CD4-positive, alpha-beta T cell (primary cell): ENCODE results near the gene CYP1A1. TPM values are rescaled to one million over a fixed set of nuclear protein-coding genes. Genes with fewer than 3 reads are reported as not detected.

Source experiments
- ATAC-seq: fragments of 200-7000 bp; cut with Tn5 transposase; one replicate; pipeline ENCODE4 v1.10.0; 2022; ENCODE audit warnings: mild to moderate bottlenecking; ENCODE audit not compliant: poor library complexity
- CTCF ChIA-PET: fragments of 350-600 bp; sonication (Branson Sonifier 250); formaldehyde crosslinking; loops from one replicate; lab custom pipeline; 2021; ENCODE audit warnings: antibody characterized with exemption, inconsistent platforms; lab: Charles Lee
- POLR2A ChIA-PET: fragments of 350-600 bp; sonication (Branson Sonifier 250); formaldehyde crosslinking; loops from one replicate; lab custom pipeline; 2021; ENCODE audit warnings: antibody characterized with exemption, inconsistent platforms; lab: Charles Lee
- DNase-seq, 14 experiments: peaks; one replicate each; pipeline ENCODE4 v3.0.0-alpha.2; 2013 to 2020; ENCODE audit warnings: mixed read lengths in 2 of 14
- H3K27ac ChIP-seq, 2 donors: one replicate each; pipeline versions ENCODE4 v1.5.1 to v1.7.0; 2013; ENCODE audit warnings: low read length in 2 of 2, low read depth in 1 of 2, mild to moderate bottlenecking in 1 of 2
- H3K27me3 ChIP-seq, 2 experiments: 1 replicate in 1 of 2; 2 replicates in 1 of 2; pipeline versions ENCODE4 v1.6.1 to v1.7.0; 2013; ENCODE audit warnings: low read length in 2 of 2, control low read depth in 1 of 2, mild to moderate bottlenecking in 1 of 2, moderate library complexity in 1 of 2; ENCODE audit not compliant: insufficient read depth in 2 of 2, control insufficient read depth in 1 of 2
- H3K36me3 ChIP-seq: one replicate; pipeline ENCODE4 v1.6.1; 2013; ENCODE audit warnings: low read length, control low read depth; ENCODE audit not compliant: insufficient read depth
- H3K4me1 ChIP-seq: one replicate; pipeline ENCODE4 v1.6.1; 2013; ENCODE audit warnings: low read length, control low read depth; ENCODE audit not compliant: insufficient read depth
- H3K4me3 ChIP-seq: one replicate; pipeline ENCODE4 v1.5.1; 2013; ENCODE audit warnings: mild to moderate bottlenecking, low read length, moderate library complexity
- H3K9me3 ChIP-seq, 2 experiments: 1 replicate in 1 of 2; 2 replicates in 1 of 2; pipeline versions ENCODE4 v1.6.1 to v1.7.0; 2013; ENCODE audit warnings: low read length in 2 of 2, mild to moderate bottlenecking in 2 of 2, control low read depth in 1 of 2, moderate library complexity in 1 of 2; ENCODE audit not compliant: control insufficient read depth in 1 of 2, insufficient read depth in 1 of 2
- H3K27ac Mint-ChIP-seq: one replicate; pipeline ENCODE4 v1.8.0; 2020; ENCODE audit warnings: mixed read lengths
- H3K27me3 Mint-ChIP-seq: one replicate; pipeline ENCODE4 v1.8.0; 2021; ENCODE audit warnings: mixed read lengths
- H3K36me3 Mint-ChIP-seq: one replicate; pipeline ENCODE4 v1.8.0; 2021; ENCODE audit warnings: low read depth, mixed read lengths
- H3K4me1 Mint-ChIP-seq: one replicate; pipeline ENCODE4 v1.8.0; 2021; ENCODE audit warnings: low read depth, mixed read lengths
- H3K4me3 Mint-ChIP-seq: one replicate; pipeline ENCODE4 v1.8.0; 2020; ENCODE audit warnings: mild to moderate bottlenecking, mixed read lengths
- H3K9me3 Mint-ChIP-seq: one replicate; pipeline ENCODE4 v1.8.0; 2020; ENCODE audit warnings: mixed read lengths
- intact Hi-C, 2 experiments: fragments of 100-400 bp; cut with DNase I in 1 of 2; cut with micrococcal nuclease in 1 of 2; formaldehyde crosslinking; loops; one replicate each; pipeline versions ENCODE4 v1.15.1 to v1.9.0; 2023 to 2025; cut with DNase I, micrococcal nuclease
- total RNA-seq, 174 experiments: library from RNA in 2 of 174; stranded (reverse) in 2 of 174; gene quantifications; one replicate each; pipeline ENCODE4 v1.2.3 and lab custom pipeline; 2021 to 2026
- TF ChIP-seq, protein P1 (sequence below): fragments of 200-600 bp; IDR thresholded peaks from one replicate; pipeline ENCODE4 v1.8.0; 2022; ENCODE audit warnings: antibody characterized with exemption, mild to moderate bottlenecking

CYP1A1 gene
- total RNA-seq, 2 experiments from 2014 or later: not detected

DNA sequence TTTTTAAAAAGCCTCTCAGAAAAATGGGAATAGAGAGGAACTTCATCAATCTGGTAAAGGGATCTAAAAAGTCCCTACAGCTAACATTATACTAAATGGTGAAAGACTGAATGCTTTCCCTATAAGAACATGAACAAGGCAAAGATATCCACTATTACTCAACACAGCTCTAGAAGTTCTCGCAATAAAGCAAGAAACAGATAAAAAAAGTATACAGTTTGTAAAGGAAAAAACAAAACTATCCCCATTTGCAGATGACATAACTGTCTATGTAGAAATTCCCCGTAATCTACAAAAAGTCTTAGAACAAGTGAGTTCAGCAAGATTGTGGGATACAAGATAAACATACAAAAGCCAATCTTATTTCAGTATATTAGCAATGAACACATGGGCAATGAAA lies 44.9 kb downstream of the CYP1A1 start:
- Mint-ChIP-seq H3K4me3 (no peak overlapping the region), H3K36me3 (peaks cover 30% of the 10 kb centered on the region), H3K4me1 (peaks cover 15% of the 10 kb centered on the region), H3K27ac (no peak overlapping the region), H3K9me3 (peaks cover 2% of the 10 kb centered on the region), H3K27me3 (no peaks in the 10 kb centered on the region)
- intact Hi-C loops: no loop called here
- Histone ChIP-seq H3K4me1 (no peaks in the 10 kb centered on the region), H3K36me3 (peaks cover 10% of the 10 kb centered on the region), H3K4me3 (no peak overlapping the region), H3K27ac (no peak overlapping the region), H3K27me3 (no peaks in the 10 kb centered on the region), H3K9me3 (no peaks in the 10 kb centered on the region)
- no peak for DNase-seq
- no peak for ATAC-seq
- TF ChIP-seq, protein P1, sequence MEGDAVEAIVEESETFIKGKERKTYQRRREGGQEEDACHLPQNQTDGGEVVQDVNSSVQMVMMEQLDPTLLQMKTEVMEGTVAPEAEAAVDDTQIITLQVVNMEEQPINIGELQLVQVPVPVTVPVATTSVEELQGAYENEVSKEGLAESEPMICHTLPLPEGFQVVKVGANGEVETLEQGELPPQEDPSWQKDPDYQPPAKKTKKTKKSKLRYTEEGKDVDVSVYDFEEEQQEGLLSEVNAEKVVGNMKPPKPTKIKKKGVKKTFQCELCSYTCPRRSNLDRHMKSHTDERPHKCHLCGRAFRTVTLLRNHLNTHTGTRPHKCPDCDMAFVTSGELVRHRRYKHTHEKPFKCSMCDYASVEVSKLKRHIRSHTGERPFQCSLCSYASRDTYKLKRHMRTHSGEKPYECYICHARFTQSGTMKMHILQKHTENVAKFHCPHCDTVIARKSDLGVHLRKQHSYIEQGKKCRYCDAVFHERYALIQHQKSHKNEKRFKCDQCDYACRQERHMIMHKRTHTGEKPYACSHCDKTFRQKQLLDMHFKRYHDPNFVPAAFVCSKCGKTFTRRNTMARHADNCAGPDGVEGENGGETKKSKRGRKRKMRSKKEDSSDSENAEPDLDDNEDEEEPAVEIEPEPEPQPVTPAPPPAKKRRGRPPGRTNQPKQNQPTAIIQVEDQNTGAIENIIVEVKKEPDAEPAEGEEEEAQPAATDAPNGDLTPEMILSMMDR: no peak
- POLR2A ChIA-PET: interaction anchor here (0.6 kb wide), 1 partner anchor 60 kb away, joined by 3 read pairs; no protein-coding TSS in a partner anchor
- CTCF ChIA-PET: no interaction called here

DNA sequence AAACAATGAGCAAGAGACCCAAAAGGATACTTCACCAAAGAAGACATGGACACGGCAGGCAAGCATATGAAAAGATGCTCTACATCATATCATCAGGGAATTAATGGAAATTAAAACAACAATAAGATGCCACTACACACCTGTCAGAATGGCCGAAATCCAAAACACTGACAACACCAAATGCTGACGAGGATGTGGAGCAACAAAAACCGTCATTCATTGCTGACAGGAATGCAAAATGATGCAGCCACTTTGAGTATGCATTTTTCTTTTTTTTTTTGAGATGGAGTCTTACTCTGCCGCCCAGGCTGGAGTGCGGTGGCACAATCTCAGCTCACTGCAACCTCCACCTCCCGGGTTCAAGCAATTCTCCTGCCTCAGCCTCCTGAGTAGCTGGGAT lies 48.5 kb downstream of the CYP1A1 start:
- POLR2A ChIA-PET: no interaction called here
- Mint-ChIP-seq H3K27ac (no peak overlapping the region), H3K27me3 (no peaks in the 10 kb centered on the region), H3K4me1 (peaks cover 15% of the 10 kb centered on the region), H3K36me3 (peaks cover 32% of the 10 kb centered on the region), H3K9me3 (no peaks in the 10 kb centered on the region), H3K4me3 (no peak overlapping the region)
- Histone ChIP-seq H3K27me3 (no peaks in the 10 kb centered on the region), H3K4me1 (no peaks in the 10 kb centered on the region), H3K9me3 (no peaks in the 10 kb centered on the region), H3K36me3 (peaks cover 27% of the 10 kb centered on the region), H3K4me3 (no peak overlapping the region), H3K27ac (no peak overlapping the region)
- CTCF ChIA-PET: no interaction called here
- intact Hi-C loops: no loop called here
- no peak for DNase-seq
- no peak for ATAC-seq
- TF ChIP-seq, protein P1: no peak

DNA sequence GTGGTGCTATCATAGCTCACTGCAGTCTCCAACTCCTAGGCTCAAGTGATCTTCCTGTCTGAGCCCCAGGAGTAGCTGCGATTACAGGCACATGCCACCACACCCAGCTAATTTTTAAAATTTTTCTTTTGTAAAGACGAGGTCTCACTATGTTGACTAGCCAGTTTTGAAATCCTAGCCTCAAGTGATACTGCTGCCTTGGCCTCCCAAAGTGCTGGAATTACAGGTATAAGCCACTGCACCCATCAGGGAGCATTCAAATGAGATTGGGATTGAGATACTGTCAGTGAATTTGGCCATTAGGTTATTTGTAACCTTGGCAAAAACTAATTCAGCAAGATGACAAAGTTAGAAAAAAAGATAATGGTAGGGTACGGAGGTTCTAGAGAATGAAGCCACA lies 51.2 kb downstream of the CYP1A1 start:
- no peak overlapping the region for H3K27ac Mint-ChIP-seq
- ATAC-seq (no peak), DNase-seq (no peak)
- H3K36me3 ChIP-seq: peaks cover 47% of the 10 kb centered on the region
- TF ChIP-seq, protein P1: no peak
- H3K4me3 Mint-ChIP-seq: no peak overlapping the region
- peaks cover 49% of the 10 kb centered on the region for H3K36me3 Mint-ChIP-seq
- H3K4me1 Mint-ChIP-seq: peaks cover 8% of the 10 kb centered on the region
- H3K4me3 ChIP-seq: no peak overlapping the region
- no peaks in the 10 kb centered on the region for H3K9me3 Mint-ChIP-seq
- ChIA-PET CTCF (no interaction called here), POLR2A (no interaction called here)
- no peaks in the 10 kb centered on the region for H3K4me1 ChIP-seq
- no peaks in the 10 kb centered on the region for H3K9me3 ChIP-seq
- no peak overlapping the region for H3K27ac ChIP-seq
- intact Hi-C loops: no loop called here
- no peaks in the 10 kb centered on the region for H3K27me3 ChIP-seq
- H3K27me3 Mint-ChIP-seq: no peaks in the 10 kb centered on the region
